Transverse colon (tissue), 4 donors: Measurements from ENCODE around the gene MAIP1. TPM values are rescaled to one million over a fixed set of nuclear protein-coding genes. Genes with fewer than 3 reads are reported as not detected.

Experiments used
- DNase-seq: peaks from one replicate; pipeline ENCODE4 v3.0.0-alpha.2; 2019
- H3K27ac ChIP-seq, 4 donors: fragments of 200-600 bp; sonication (generic); 2 replicates each; pipeline ENCODE4 v1.5.1; 2016 to 2018; ENCODE audit warnings: inconsistent platforms in 4 of 4
- H3K27me3 ChIP-seq: fragments of 200-600 bp; sonication (generic); 2 replicates; pipeline ENCODE4 v1.5.1; 2017; ENCODE audit warnings: inconsistent platforms
- H3K36me3 ChIP-seq, 4 donors: fragments of 200-600 bp; sonication (generic); 2 replicates each; pipeline ENCODE4 v1.5.1; 2017 to 2019; ENCODE audit warnings: inconsistent platforms in 4 of 4
- H3K4me1 ChIP-seq, 4 donors: fragments of 200-600 bp; sonication (generic); 2 replicates each; pipeline ENCODE4 v1.5.1; 2017 to 2020; ENCODE audit warnings: inconsistent platforms in 4 of 4
- H3K4me3 ChIP-seq, 4 donors: fragments of 200-600 bp; sonication (generic); 1 replicate in 1 of 4; 2 replicates in 3 of 4; pipeline versions ENCODE4 v1.5.1 to v1.6.1; 2017 to 2019; ENCODE audit warnings: inconsistent platforms in 4 of 4
- H3K9me3 ChIP-seq, 2 donors: fragments of 200-600 bp; sonication (generic); 2 replicates each; pipeline ENCODE4 v1.5.1; 2017 to 2019; ENCODE audit warnings: inconsistent platforms in 2 of 2
- CTCF ChIP-seq, 5 experiments: fragments of 200-600 bp in 3 of 5; fragments of 450-650 bp in 2 of 5; sonication (generic) in 3 of 5; IDR thresholded peaks; 1 replicate in 2 of 5; 2 replicates in 3 of 5; pipeline ENCODE4 v1.5.1; 2016 to 2017; ENCODE audit warnings: antibody characterized with exemption in 5 of 5, inconsistent platforms in 3 of 5, mild to moderate bottlenecking in 2 of 5, moderate library complexity in 1 of 5
- EP300 ChIP-seq: sonication (generic); formaldehyde crosslinking; IDR thresholded peaks from one replicate; pipeline ENCODE4 v1.6.1; 2017; ENCODE audit warnings: antibody characterized with exemption, low read depth
- POLR2A ChIP-seq: fragments of 450-650 bp; IDR thresholded peaks from one replicate; pipeline ENCODE4 v1.6.1; 2016; ENCODE audit warnings: antibody characterized with exemption, mild to moderate bottlenecking, moderate library complexity
- POLR2AphosphoS5 ChIP-seq, 3 donors: sonication (generic); formaldehyde crosslinking; IDR thresholded peaks; one replicate each; pipeline ENCODE4 v1.6.1; 2016; ENCODE audit warnings: antibody characterized with exemption in 3 of 3
- WGBS, 2 donors: methylation state at CpG; one replicate each; pipeline ENCODE4 v1.1.5; 2018; ENCODE audit warnings: low coverage in 1 of 2; 5-methylcytosine and 5-hydroxymethylcytosine counted together
- in situ Hi-C, 4 donors: fragments of 200-750 bp; cut with MboI; loops; one replicate each; pipeline versions ENCODE4 v1.15.0 to v1.15.1; 2017; ENCODE audit warnings: low sequenced_read_pairs in 3 of 4, low pct_ligation_motif_present in 1 of 4, low pct_unique_long_range_greater_than_20kb in 1 of 4
- intact Hi-C: fragments of 100-400 bp; cut with DNase I; formaldehyde crosslinking; loops from one replicate; pipeline ENCODE4 v1.15.1; 2023; ENCODE audit warnings: low total_unique reads
- total RNA-seq, 4 donors: library from RNA; depleted of rRNA; stranded (reverse); fragments of >200 nt; gene quantifications; one replicate each; pipeline ENCODE4 v1.1.0, GENCODE V29; 2016

The MAIP1 gene
- total RNA-seq, 4 donors from 2014 or later: 19.1 to 104 (median 33.2) TPM

GRCh38 chr2:199958014-199958413, 2.6 kb downstream of the MAIP1 start:
- Histone ChIP-seq H3K4me3 (no peak overlapping the region), H3K27me3 (no peaks in the 10 kb centered on the region), H3K4me1 (peaks cover 12 to 40% (median 24%) of the 10 kb centered on the region in 4 donors), H3K36me3 (peaks cover 0 to 30% (median 13%) of the 10 kb centered on the region in 4 donors), H3K9me3 (no peaks in the 10 kb centered on the region), H3K27ac (no peak overlapping the region)
- in situ Hi-C loops: loop anchor here in 1 of 4 donors (25.0 kb wide), 1 partner anchor 754 kb away; no protein-coding TSS in a partner anchor
- intact Hi-C loops: no loop called here
- 60 to 92% methylated on average over 1 to 4 of the region's 4 CpGs for WGBS, 2 donors
- TF ChIP-seq EP300 (no peak), POLR2AphosphoS5 (IDR thresholded peaks at IDR 0.05) (no peak), CTCF (IDR thresholded peaks at IDR 0.05) (no peak), POLR2A (no peak)
- no peak for DNase-seq

GRCh38 chr2:199962203-199962602, 6.8 kb downstream of the MAIP1 start:
- 76% methylated on average over 2 of the region's 2 CpGs; no CpG with 5 or more reads in 1 of the 2 donors for WGBS, 2 donors
- intact Hi-C loops: no loop called here

GRCh38 chr2:199966405-199966804, 11.0 kb downstream of the MAIP1 start:
- H3K9me3 ChIP-seq: no peaks in the 10 kb centered on the region
- intact Hi-C loops: no loop called here
- 92 to 93% methylated on average over 2 of the region's 2 CpGs for WGBS, 2 donors
- no peak overlapping the region for H3K4me3 ChIP-seq
- in situ Hi-C loops: loop anchor here in 1 of 4 donors (25.0 kb wide), 1 partner anchor 746 kb away; no protein-coding TSS in a partner anchor
- H3K27ac ChIP-seq: no peak overlapping the region
- TF ChIP-seq POLR2AphosphoS5 (IDR thresholded peaks at IDR 0.05) (no peak), EP300 (no peak), POLR2A (no peak), CTCF (IDR thresholded peaks at IDR 0.05) (no peak)
- H3K4me1 ChIP-seq: no peaks in the 10 kb centered on the region
- peaks cover 0 to 46% (median 21%) of the 10 kb centered on the region in 4 donors for H3K36me3 ChIP-seq
- no peaks in the 10 kb centered on the region for H3K27me3 ChIP-seq
- no peak for DNase-seq

More at GRCh38 chr2:199962203-199962602, 6.8 kb downstream of the MAIP1 start:
- Histone ChIP-seq H3K27me3 (no peaks in the 10 kb centered on the region), H3K4me3 (no peak overlapping the region), H3K27ac (no peak overlapping the region), H3K36me3 (peaks cover 0 to 62% (median 29%) of the 10 kb centered on the region in 4 donors), H3K4me1 (peaks cover 0 to 12% (median 1%) of the 10 kb centered on the region in 4 donors), H3K9me3 (no peaks in the 10 kb centered on the region)
- no peak for DNase-seq
- TF ChIP-seq CTCF (IDR thresholded peaks at IDR 0.05) (no peak), EP300 (no peak), POLR2A (no peak), POLR2AphosphoS5 (IDR thresholded peaks at IDR 0.05) (no peak)
- in situ Hi-C loops: loop anchor here in 1 of 4 donors (25.0 kb wide), 1 partner anchor 750 kb away; no protein-coding TSS in a partner anchor

- WGBS, 2 donors: 88 to 100% methylated on average over 1 of the region's 1 CpG
- in situ Hi-C loops (loop anchor here in 1 of 4 donors (25.0 kb wide), 1 partner anchor 745 kb away; no protein-coding TSS in a partner anchor), intact Hi-C loops (no loop called here)
- no peak for DNase-seq
- Histone ChIP-seq H3K9me3 (no peaks in the 10 kb centered on the region), H3K4me3 (no peak overlapping the region), H3K27me3 (no peaks in the 10 kb centered on the region), H3K36me3 (peaks cover 0 to 41% (median 19%) of the 10 kb centered on the region in 4 donors), H3K4me1 (peaks cover 0 to 3% (median 0%) of the 10 kb centered on the region in 4 donors), H3K27ac (no peak overlapping the region)
- TF ChIP-seq POLR2A: no peak
- TF ChIP-seq POLR2AphosphoS5 (IDR thresholded peaks at IDR 0.05): no peak
- TF ChIP-seq CTCF (IDR thresholded peaks at IDR 0.05): no peak
- TF ChIP-seq EP300: no peak
Observed at GRCh38 chr2:199966976-199967375, 11.6 kb downstream of the MAIP1 start.
